ENCODE results near the gene MRFAP1.

- TF ChIP-seq FOS (IDR thresholded peaks at IDR 0.05; ENCODE audit: borderline replicate concordance, extremely low read depth, insufficient read length) (no peak), POLR2A (IDR thresholded peaks at IDR 0.05; ENCODE audit: low read depth, low read length) (no peak), RAD51 (IDR thresholded peaks at IDR 0.05) (no peak), EZH2 (IDR thresholded peaks at IDR 0.05; ENCODE audit: borderline replicate concordance, control insufficient read depth, low read depth, low read length) (no peak), ZNF24 (IDR thresholded peaks at IDR 0.05) (no peak), EP300 (IDR thresholded peaks at IDR 0.05; ENCODE audit: borderline replicate concordance in 1 of 2, control insufficient read depth in 1 of 2, low read depth in 2 of 2, low read length in 2 of 2) (no peak), SPI1 (IDR thresholded peaks at IDR 0.05; ENCODE audit: borderline replicate concordance, insufficient read depth, low read depth, low read length) (no peak), SRF (IDR thresholded peaks at IDR 0.05; ENCODE audit: low read depth in 2 of 2, low read length in 2 of 2) (no peak), EGR1 (IDR thresholded peaks at IDR 0.05; ENCODE audit: borderline replicate concordance in 1 of 2, low read depth in 2 of 2, low read length in 2 of 2) (0 out of 3 replicates have a peak, but pooled peaks of 1 of the 2 experiments have one; percentile 41), YBX1 (IDR thresholded peaks at IDR 0.05) (no peak), ELK1 (IDR thresholded peaks at IDR 0.05; ENCODE audit: low read depth, low read length) (no peak)
- TF ChIP-seq, protein P1, sequence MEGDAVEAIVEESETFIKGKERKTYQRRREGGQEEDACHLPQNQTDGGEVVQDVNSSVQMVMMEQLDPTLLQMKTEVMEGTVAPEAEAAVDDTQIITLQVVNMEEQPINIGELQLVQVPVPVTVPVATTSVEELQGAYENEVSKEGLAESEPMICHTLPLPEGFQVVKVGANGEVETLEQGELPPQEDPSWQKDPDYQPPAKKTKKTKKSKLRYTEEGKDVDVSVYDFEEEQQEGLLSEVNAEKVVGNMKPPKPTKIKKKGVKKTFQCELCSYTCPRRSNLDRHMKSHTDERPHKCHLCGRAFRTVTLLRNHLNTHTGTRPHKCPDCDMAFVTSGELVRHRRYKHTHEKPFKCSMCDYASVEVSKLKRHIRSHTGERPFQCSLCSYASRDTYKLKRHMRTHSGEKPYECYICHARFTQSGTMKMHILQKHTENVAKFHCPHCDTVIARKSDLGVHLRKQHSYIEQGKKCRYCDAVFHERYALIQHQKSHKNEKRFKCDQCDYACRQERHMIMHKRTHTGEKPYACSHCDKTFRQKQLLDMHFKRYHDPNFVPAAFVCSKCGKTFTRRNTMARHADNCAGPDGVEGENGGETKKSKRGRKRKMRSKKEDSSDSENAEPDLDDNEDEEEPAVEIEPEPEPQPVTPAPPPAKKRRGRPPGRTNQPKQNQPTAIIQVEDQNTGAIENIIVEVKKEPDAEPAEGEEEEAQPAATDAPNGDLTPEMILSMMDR (IDR thresholded peaks at IDR 0.05 in 2 of 3, conservative IDR thresholded peaks at IDR 0.05 in 1 of 3; ENCODE audit: control insufficient read depth in 2 of 3, extremely low read depth in 1 of 3, insufficient read depth in 1 of 3, low read depth in 3 of 3, low read length in 3 of 3): peak; percentile 48 to 67 (median 59); a peak in 5 of 6 replicates
These were observed 34.1 kb downstream of the MRFAP1 start for GRCh38 chr4:6674500-6675149.

Measured in GM12878 (cell line).